Measurements from ENCODE around the gene DBX1.
"Not testable (repeated sequence)": the region's sequence is repeated elsewhere in the genome, so short reads cannot be mapped to it uniquely, and the experiment has no call there.

Gene DBX1

DNA sequence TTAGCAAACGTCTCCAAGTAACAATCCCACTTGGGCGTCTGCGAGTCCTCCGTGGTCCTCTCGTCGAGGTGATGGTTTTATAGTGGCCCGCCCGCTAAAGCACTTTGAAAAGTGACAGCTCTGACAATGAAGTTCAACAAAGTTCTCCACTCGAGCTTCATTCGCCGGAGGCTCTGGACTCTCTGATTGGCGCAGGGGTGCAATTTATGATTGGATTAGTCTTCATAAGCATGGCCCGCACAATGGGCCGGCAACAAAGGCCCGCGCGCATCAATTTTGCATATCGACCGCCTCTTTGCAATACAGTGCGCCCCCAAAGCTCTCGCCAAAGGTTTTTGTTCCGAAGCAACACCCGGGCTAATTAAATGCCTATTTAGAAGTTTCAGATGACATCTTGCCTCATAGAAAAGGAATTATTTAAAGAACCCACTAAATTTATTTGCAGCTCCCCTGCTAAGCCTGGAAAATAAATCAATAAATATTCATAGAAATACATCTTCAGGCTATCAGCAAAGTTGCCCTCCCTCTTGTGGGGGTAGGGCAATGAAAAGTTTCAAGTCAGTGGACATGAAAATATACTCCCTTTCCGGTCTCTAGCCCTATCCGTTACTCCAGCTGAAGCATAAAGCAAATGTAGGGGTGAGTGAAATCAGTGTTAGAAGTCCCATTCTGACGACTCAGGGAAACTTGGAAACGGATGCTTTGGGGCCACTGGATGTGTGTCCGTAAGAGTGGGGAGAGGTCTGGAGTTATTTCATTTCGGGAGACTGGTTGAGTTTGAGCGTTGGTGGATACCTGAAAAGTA, at the start of gene DBX1:
DBX1 (minus strand) TSS at position 51 of the 805 bp plus-strand sequence. CDS start 151 bp downstream, outside the sequence.
- DNase-seq, result no peak

GRCh38 chr11:20208622-20209111, 48.4 kb upstream of the DBX1 start:
- DNase-seq, result no peak

GRCh38 chr11:20207781-20208621, 47.7 kb upstream of the DBX1 start:
- no peak for DNase-seq

GRCh38 chr11:20205807-20206206, 45.5 kb upstream of the DBX1 start:
- DNase-seq, result no peak

- no peak for DNase-seq
Observed at GRCh38 chr11:20204681-20205080, 44.4 kb upstream of the DBX1 start.

GRCh38 chr11:20203831-20204230, 43.6 kb upstream of the DBX1 start:
- DNase-seq, result no peak

DNA sequence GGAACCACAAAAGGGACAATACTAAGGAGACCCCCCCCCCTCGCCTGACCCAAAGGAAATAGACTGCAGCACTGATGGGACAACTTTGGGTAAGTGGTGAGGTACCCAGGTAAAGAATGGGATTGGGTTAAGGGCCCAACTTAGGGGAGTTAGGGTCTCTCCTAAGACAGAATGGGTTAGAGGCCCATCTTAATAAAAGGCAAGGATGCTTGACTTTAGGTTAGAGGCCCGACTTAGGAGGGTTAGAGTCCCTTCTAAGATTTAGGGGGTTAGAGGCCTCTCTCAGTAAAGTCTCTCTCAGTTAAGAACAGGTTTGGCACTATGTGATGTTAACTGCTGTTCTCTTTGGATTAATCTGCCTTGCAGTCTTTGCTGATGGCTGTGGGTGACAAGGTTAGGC, 41.0 kb upstream of the DBX1 start:
- no peak for DNase-seq

DNA sequence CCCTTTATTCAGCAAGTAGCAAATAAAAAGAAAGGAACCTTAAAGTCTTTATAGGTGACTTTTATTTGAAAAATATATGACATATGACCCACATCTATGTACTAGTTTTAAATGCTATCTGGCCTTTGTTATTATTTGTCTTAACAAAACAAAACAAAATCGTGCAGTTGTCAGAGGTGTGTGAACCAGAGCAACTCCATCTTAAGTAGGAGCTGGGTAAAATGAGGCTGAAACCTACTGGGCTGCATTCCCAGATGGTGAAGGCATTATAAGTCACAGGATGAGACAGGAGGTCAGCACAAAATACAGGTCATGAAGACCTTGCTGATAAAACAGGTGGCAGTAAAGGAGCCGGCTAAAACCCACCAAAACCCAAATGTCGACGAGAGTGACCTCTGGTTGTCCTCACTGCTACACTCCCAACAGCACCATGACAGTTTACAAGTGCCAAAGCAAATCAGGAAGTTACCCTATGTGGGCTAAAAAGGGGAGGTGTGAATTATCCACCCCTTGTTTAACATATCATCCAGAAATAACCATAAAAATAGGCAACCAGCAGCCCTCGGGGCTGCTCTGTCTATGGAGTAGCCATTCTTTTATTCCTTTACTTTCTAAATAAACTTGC, 40.2 kb upstream of the DBX1 start:
- not testable (repeated sequence) for DNase-seq

DNA sequence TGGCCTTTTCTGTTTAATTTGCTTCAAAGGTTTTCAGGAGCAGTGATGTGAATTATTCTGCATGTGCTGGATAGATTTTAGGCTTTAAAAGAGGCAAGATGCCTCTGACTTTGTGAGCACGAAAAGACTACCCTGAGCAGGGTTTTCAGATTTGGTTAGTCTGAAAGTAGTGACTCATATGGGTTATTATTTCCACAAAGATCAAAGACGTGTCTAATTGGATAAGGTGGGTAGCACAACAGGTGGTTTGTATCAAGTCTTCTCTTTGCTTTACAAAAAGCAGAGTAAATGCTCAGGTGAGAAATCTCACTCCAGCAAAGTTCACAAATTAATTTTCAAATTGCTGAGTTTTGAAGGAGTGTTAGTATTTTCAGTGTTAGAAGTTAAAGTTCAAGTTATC, 37.6 kb upstream of the DBX1 start:
- peak in 1 of 3 experiments; percentile 30 for DNase-seq

- no peak for DNase-seq
Observed at GRCh38 chr11:20194470-20194869, 34.2 kb upstream of the DBX1 start.

- DNase-seq, result no peak
Observed at GRCh38 chr11:20193307-20193706, 33.0 kb upstream of the DBX1 start.

DNA sequence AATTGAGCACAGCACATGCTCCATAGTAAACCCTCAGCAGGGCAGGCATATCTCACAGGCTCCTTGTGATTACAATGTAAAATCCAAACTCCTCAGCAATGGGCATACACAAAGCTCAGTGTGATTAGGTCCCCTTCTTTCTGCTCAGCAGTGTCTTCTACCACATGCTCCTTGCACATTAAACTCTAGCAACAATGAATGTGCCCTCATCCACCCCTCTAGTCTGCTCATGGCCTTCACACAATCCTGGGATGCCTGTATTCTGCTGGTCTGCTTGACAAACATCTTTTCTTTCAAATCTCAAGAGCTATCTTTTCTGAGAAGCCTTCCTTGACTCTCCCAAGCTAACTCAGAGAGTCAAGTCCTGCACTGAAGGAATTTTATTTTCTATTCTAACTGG, 32.4 kb upstream of the DBX1 start:
- DNase-seq, result no peak

GRCh38 chr11:20192151-20192550, 31.9 kb upstream of the DBX1 start:
- DNase-seq, result peak in 1 of 3 experiments; percentile 81

DNA sequence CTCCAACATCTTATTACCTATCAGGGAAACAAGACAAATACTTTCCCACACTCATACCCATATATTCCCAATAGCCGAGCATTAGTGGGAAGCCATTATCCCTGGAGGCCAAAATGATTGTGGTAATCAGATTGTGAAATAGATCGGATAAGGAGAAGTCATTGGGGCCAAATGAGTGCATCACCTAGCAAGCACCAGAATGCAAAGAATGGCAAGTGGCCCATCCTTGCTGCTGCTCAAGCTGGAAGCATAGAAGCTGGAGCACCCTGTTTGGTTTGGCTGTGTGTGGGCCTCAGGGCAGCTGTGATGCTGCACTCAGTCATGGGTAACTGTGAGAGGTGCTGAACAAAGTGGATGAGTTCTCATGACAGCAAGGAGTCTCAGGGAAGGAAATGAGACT, 18.7 kb upstream of the DBX1 start:
- no peak for DNase-seq

- no peak for DNase-seq
Observed at GRCh38 chr11:20177136-20177535, 16.9 kb upstream of the DBX1 start.

GRCh38 chr11:20172721-20173447, 12.6 kb upstream of the DBX1 start:
- no peak for DNase-seq

- DNase-seq, result no peak
Observed at GRCh38 chr11:20163783-20164481, 3.7 kb upstream of the DBX1 start.

- DNase-seq, result no peak
Observed at GRCh38 chr11:20162824-20163782, 2.8 kb upstream of the DBX1 start.

GRCh38 chr11:20161923-20162744, 1.9 kb upstream of the DBX1 start:
- DNase-seq, result no peak
